Activated CD4-positive, alpha-beta T cell treated with anti-CD3 and anti-CD28 coated beads for 48 hours (primary cell): Measurements from ENCODE around the gene MAPKAPK2.

Experiments
- DNase-seq: peaks from one replicate; pipeline ENCODE4 v3.0.0-alpha.2; 2020

MAPKAPK2 gene

GRCh38 chr1:206685334-206685768, 646 bp downstream of the MAPKAPK2 start:
- peak; percentile 66 for DNase-seq

GRCh38 chr1:206685769-206686477, 1.2 kb downstream of the MAPKAPK2 start:
- peak; percentile 67 for DNase-seq

GRCh38 chr1:206686478-206687249, 2.0 kb downstream of the MAPKAPK2 start:
- peak; percentile 20 for DNase-seq

- DNase-seq, result no peak
These were observed 2.7 kb downstream of the MAPKAPK2 start for GRCh38 chr1:206687251-206687914.

GRCh38 chr1:206687915-206688442, 3.3 kb downstream of the MAPKAPK2 start:
- peak; percentile 12 for DNase-seq

GRCh38 chr1:206690516-206690915, 5.8 kb downstream of the MAPKAPK2 start:
- DNase-seq, result no peak

- no peak for DNase-seq
These were observed 6.9 kb downstream of the MAPKAPK2 start for GRCh38 chr1:206691604-206692003.

- no peak for DNase-seq
These were observed 8.3 kb downstream of the MAPKAPK2 start for GRCh38 chr1:206693029-206693428.

- no peak for DNase-seq
These were observed 8.9 kb downstream of the MAPKAPK2 start for GRCh38 chr1:206693592-206693991.

- no peak for DNase-seq
These were observed 9.7 kb downstream of the MAPKAPK2 start for GRCh38 chr1:206694171-206695124.

- DNase-seq, result no peak
These were observed 11.0 kb downstream of the MAPKAPK2 start for GRCh38 chr1:206695733-206696132.

GRCh38 chr1:206696812-206697585, 12.3 kb downstream of the MAPKAPK2 start:
- no peak for DNase-seq

- DNase-seq, result no peak
These were observed 13.3 kb downstream of the MAPKAPK2 start for GRCh38 chr1:206698011-206698410.

GRCh38 chr1:206699000-206699586, 14.4 kb downstream of the MAPKAPK2 start:
- no peak for DNase-seq

GRCh38 chr1:206699626-206700025, 14.9 kb downstream of the MAPKAPK2 start:
- DNase-seq, result no peak

- no peak for DNase-seq
These were observed 15.8 kb downstream of the MAPKAPK2 start for GRCh38 chr1:206700445-206701036.

- DNase-seq, result no peak
These were observed 17.6 kb downstream of the MAPKAPK2 start for GRCh38 chr1:206702260-206702659.

GRCh38 chr1:206702803-206703202, 18.1 kb downstream of the MAPKAPK2 start:
- no peak for DNase-seq

GRCh38 chr1:206703661-206704060, 19.0 kb downstream of the MAPKAPK2 start:
- peak; percentile 66 for DNase-seq

GRCh38 chr1:206704226-206704625, 19.5 kb downstream of the MAPKAPK2 start:
- no peak for DNase-seq

GRCh38 chr1:206705191-206705590, 20.5 kb downstream of the MAPKAPK2 start:
- DNase-seq, result no peak
